ENCODE measurements around the gene PPARA. TPM values are rescaled to one million over a fixed set of nuclear protein-coding genes. Genes with fewer than 3 reads are reported as not detected.
A peak's percentile ranks its signal among the peaks of the same experiment; 100 is the strongest.

PPARA gene
- total and polyA plus RNA-seq, 2 donors (not counting 3 experiments of a cell fraction or from before 2014, with no cell fraction given), result 3.1 to 10.7 TPM

- no TSS peak for BruUV-seq (replicated peaks)
- no peaks in the 10 kb centered on the region for H3K4me1 ChIP-seq (ENCODE audit: control insufficient read depth, extremely low read depth, insufficient read depth, low read length)
- ChIA-PET CTCF (interaction anchor here (0.5 to 6.4 kb wide), 16 partner anchors 14 to 130 kb away, joined by 3 to 241 read pairs (median 7); no protein-coding TSS in a partner anchor), POLR2A (interaction anchor here (1.9 kb wide), 1 partner anchor 120 kb away, joined by 7 read pairs; no protein-coding TSS in a partner anchor)
- intact Hi-C loops (cut with micrococcal nuclease) (loop anchor here (1.0 kb wide), 3 partner anchors 103 to 121 kb away; no protein-coding TSS in a partner anchor), dilution Hi-C loops (cut with MboI; ENCODE audit: extremely low pct_ligation_motif_present, low sequenced_read_pairs) (no loop called here)
- no peaks in the 10 kb centered on the region for H4K20me1 ChIP-seq (replicated peaks; ENCODE audit: control insufficient read depth, extremely low read depth, insufficient read depth, low read length)
- no peak overlapping the region for H2AFZ ChIP-seq (ENCODE audit: low read depth, low read length)
- H3K27ac ChIP-seq (ENCODE audit: insufficient read depth, low read depth, low read length), result no peak overlapping the region
- TF ChIP-seq POLR2AphosphoS5 (IDR thresholded peaks at IDR 0.05; ENCODE audit: insufficient read depth, low read depth, low read length) (peak; percentile 11), GATA2 (IDR thresholded peaks at IDR 0.05; ENCODE audit: insufficient read depth, insufficient read length, low read depth, low read length) (no peak)
- no peaks in the 10 kb centered on the region for H3K27me3 ChIP-seq (ENCODE audit: control insufficient read depth in 2 of 2, insufficient read depth in 2 of 2, low read length in 2 of 2)
- H3K36me3 ChIP-seq (ENCODE audit: control insufficient read depth in 2 of 2, extremely low read depth in 1 of 2, insufficient read depth in 2 of 2, low read length in 2 of 2), result peaks cover 0 to 13% of the 10 kb centered on the region in 2 experiments
- H3K79me2 ChIP-seq (ENCODE audit: control insufficient read depth, insufficient read depth, low read length), result no peaks in the 10 kb centered on the region
- DNase-seq (ENCODE audit: low read depth, low spot score) (no peak), FAIRE-seq (no peak)
- no peaks in the 10 kb centered on the region for H3K9me3 ChIP-seq (replicated peaks; ENCODE audit: control insufficient read depth, insufficient read depth, low read length)
- no peak overlapping the region for H3K4me2 ChIP-seq (ENCODE audit: insufficient read depth, low read length)
- H3K4me3 ChIP-seq (replicated peaks in 1 of 3; ENCODE audit: insufficient read depth in 1 of 3, low read depth in 1 of 3, low read length in 3 of 3), result no peak overlapping the region
- no peaks in the 10 kb centered on the region for H3K9me1 ChIP-seq (replicated peaks; ENCODE audit: control insufficient read depth, extremely low read depth, insufficient read depth, low read length)
- no peak overlapping the region for H3K9ac ChIP-seq (replicated peaks; ENCODE audit: extremely low read depth, insufficient read depth, low read length)
These were observed 34.4 kb upstream of the PPARA start for GRCh38 chr22:46115755-46116490.

GRCh38 chr22:46116491-46116958 is 33.8 kb upstream of the PPARA start:
- POLR2A ChIA-PET, result interaction anchor here (0.6 to 1.9 kb wide), 2 partner anchors 120 to 314 kb away, joined by 4 to 7 read pairs; no protein-coding TSS in a partner anchor
- FAIRE-seq, result peak; percentile 89

More at GRCh38 chr22:46116491-46116958, 33.8 kb upstream of the PPARA start:
- H4K20me1 ChIP-seq (replicated peaks; ENCODE audit: control insufficient read depth, extremely low read depth, insufficient read depth, low read length), result no peaks in the 10 kb centered on the region
- DNase-seq (ENCODE audit: low read depth, low spot score), result peak; percentile 85
- H3K36me3 ChIP-seq (ENCODE audit: control insufficient read depth in 2 of 2, extremely low read depth in 1 of 2, insufficient read depth in 2 of 2, low read length in 2 of 2), result peaks cover 0 to 13% of the 10 kb centered on the region in 2 experiments
- no peaks in the 10 kb centered on the region for H3K79me2 ChIP-seq (ENCODE audit: control insufficient read depth, insufficient read depth, low read length)
- no peak overlapping the region for H3K4me3 ChIP-seq (replicated peaks in 1 of 3; ENCODE audit: insufficient read depth in 1 of 3, low read depth in 1 of 3, low read length in 3 of 3)
- CTCF ChIA-PET, result interaction anchor here (0.5 to 6.4 kb wide), 34 partner anchors 10 to 253 kb away, joined by 3 to 241 read pairs (median 4); no protein-coding TSS in a partner anchor
- BruUV-seq (replicated peaks), result no TSS peak
- dilution Hi-C loops (cut with MboI; ENCODE audit: extremely low pct_ligation_motif_present, low sequenced_read_pairs), result no loop called here
- H3K4me1 ChIP-seq (ENCODE audit: control insufficient read depth, extremely low read depth, insufficient read depth, low read length), result no peaks in the 10 kb centered on the region
- H3K9ac ChIP-seq (replicated peaks; ENCODE audit: extremely low read depth, insufficient read depth, low read length), result no peak overlapping the region
- intact Hi-C loops (cut with micrococcal nuclease), result loop anchor here (1.0 kb wide), 3 partner anchors 103 to 121 kb away; no protein-coding TSS in a partner anchor
- H3K4me2 ChIP-seq (ENCODE audit: insufficient read depth, low read length), result no peak overlapping the region
- H3K9me1 ChIP-seq (replicated peaks; ENCODE audit: control insufficient read depth, extremely low read depth, insufficient read depth, low read length), result no peaks in the 10 kb centered on the region
- TF ChIP-seq EZH2 (IDR thresholded peaks at IDR 0.05; ENCODE audit: borderline replicate concordance, low read depth, low read length, severe bottlenecking) (no peak), CTCF (IDR thresholded peaks at IDR 0.05; ENCODE audit: extremely low read depth in 1 of 2, insufficient read depth in 1 of 2, low read depth in 1 of 2, low read length in 2 of 2) (peak; percentile 81 to 95)
- no peaks in the 10 kb centered on the region for H3K27me3 ChIP-seq (ENCODE audit: control insufficient read depth in 2 of 2, insufficient read depth in 2 of 2, low read length in 2 of 2)
- no peaks in the 10 kb centered on the region for H3K9me3 ChIP-seq (replicated peaks; ENCODE audit: control insufficient read depth, insufficient read depth, low read length)
- H2AFZ ChIP-seq (ENCODE audit: low read depth, low read length), result peak overlapping the region; percentile 15
- no peak overlapping the region for H3K27ac ChIP-seq (ENCODE audit: insufficient read depth, low read depth, low read length)
